ENCODE measurements around the gene CKS1B.

The CKS1B gene

DNA sequence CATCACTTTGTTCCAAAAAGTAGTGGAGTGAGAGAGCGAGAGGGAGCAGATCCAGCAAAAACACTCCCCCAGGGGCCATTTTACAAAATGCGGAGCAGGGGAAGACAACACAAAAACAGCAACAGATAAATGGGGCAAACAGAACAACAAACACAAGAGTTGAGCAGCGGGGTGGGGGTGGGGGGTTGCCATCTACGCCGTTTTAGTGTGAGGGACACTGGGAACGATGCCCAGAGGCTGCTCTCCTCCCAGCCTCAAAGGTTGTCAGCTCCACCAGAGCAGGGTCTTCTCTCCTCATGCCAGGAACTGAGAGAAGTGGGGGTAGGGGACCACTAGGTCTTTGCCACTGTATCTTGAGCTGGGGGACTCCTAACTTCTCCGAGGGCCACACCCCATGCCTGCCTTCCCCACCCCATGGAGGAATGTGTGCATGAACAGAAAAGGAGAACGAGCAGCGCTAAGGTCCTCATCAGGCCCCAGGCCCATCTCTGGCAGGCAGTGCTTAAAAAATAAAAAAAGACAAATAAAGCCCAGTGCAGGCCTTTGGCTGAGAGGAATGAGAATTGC, 17.3 kb upstream of the CKS1B start:
- 45 to 48% methylated on average over 9 of the region's 9 CpGs for WGBS, 2 experiments
- H3K27me3 ChIP-seq (ENCODE audit: control insufficient read depth, insufficient read depth, low read length, poor library complexity, severe bottlenecking): no peaks in the 10 kb centered on the region
- H3K27ac ChIP-seq (ENCODE audit: insufficient read depth, low read depth, low read length, poor library complexity, severe bottlenecking): peak overlapping the region; percentile 99
- peaks cover 54% of the 10 kb centered on the region for H3K4me1 ChIP-seq (ENCODE audit: control insufficient read depth, insufficient read depth, low read length)
- peak overlapping the region; percentile 2 for H3K4me3 ChIP-seq (ENCODE audit: insufficient read depth, low read depth, low read length)
- peaks cover 17% of the 10 kb centered on the region for H3K36me3 ChIP-seq (ENCODE audit: control insufficient read depth, insufficient read depth, low read length)
- H3K9me3 ChIP-seq (ENCODE audit: control insufficient read depth, low read length): no peaks in the 10 kb centered on the region

DNA sequence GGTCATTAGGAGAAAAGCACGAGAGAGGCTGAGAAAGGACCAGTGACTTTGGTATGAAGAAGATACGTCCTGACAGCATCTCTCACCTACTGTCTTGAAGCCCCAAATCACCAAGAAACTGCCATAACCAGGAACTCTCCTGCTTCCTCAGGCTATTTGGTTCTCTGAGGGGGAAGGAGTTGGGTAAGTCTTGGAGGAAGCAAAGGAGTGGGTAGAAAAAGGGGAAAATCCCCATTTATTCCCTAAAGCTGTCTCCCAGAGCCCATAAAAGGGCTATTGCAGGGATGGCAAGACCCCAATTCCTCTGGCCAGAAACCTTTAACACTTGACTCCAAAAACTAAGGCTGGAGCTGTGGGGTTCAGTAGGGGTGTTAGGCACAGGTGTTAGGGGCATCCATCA, 16.4 kb upstream of the CKS1B start:
- peaks cover 53% of the 10 kb centered on the region for H3K4me1 ChIP-seq (ENCODE audit: control insufficient read depth, insufficient read depth, low read length)
- 88 to 94% methylated on average over 2 of the region's 2 CpGs for WGBS, 2 experiments
- no peak overlapping the region for H3K4me3 ChIP-seq (ENCODE audit: insufficient read depth, low read depth, low read length)
- H3K36me3 ChIP-seq (ENCODE audit: control insufficient read depth, insufficient read depth, low read length): peaks cover 17% of the 10 kb centered on the region
- H3K27me3 ChIP-seq (ENCODE audit: control insufficient read depth, insufficient read depth, low read length, poor library complexity, severe bottlenecking): no peaks in the 10 kb centered on the region
- no peaks in the 10 kb centered on the region for H3K9me3 ChIP-seq (ENCODE audit: control insufficient read depth, low read length)
- no peak overlapping the region for H3K27ac ChIP-seq (ENCODE audit: insufficient read depth, low read depth, low read length, poor library complexity, severe bottlenecking)

DNA sequence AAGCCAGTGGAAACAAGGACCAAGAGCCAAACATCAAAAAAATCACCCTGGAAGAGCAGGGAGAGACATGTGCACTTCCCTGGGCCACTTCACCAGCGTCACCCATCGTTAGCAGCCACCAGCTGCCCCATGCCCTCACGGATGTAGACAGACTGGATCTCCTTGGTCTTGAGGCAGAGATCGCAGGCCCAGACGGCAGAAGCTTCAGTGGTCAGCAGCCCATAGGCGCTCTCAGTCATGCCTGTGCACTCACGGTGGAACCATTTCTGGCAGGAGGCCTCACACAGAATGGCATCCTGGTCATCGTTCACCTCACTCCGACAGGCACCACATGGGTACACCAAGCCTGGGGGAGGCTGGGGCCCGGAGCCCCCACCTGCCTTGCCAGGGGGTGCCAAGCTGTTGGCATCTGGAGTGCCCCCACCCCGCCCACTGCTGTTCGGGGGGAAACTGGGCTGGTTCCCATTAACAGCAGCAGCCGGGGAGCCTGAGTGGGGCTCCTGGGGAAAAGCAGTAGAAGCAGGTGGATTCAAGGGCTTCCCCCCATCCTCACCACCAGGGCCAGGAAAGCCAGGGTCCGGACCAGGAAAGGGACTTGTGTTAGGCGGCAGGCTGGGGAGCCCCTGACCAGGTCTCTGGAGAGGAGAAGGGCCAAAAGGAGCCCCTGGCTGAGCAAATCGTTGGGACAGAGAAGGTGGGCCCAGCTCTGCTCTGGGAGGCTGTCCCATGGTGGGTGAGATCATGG, 15.6 kb upstream of the CKS1B start:
- 95 to 97% methylated on average over 16 of the region's 16 CpGs for WGBS, 2 experiments
- peaks cover 46% of the 10 kb centered on the region for H3K4me1 ChIP-seq (ENCODE audit: control insufficient read depth, insufficient read depth, low read length)

DNA sequence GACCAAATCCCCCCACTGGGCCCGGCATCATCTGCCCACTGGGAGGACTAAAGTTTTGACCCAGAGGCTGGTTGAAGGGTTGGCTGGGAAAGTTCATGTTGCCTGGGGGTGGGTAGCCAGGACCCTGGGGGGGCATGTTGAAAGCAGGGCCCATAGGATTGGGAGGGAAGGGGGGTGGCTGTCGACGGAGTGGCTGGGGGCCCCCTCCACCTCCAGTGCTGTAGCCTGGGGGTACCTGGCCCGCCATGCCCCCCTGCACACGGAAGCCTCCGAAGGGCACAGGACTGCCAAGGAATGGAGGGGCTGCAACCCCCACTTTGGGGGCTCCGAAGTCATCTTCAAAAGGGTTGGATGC, 15.1 kb upstream of the CKS1B start:
- H3K4me1 ChIP-seq (ENCODE audit: control insufficient read depth, insufficient read depth, low read length): peaks cover 41% of the 10 kb centered on the region
- no peak overlapping the region for H3K27ac ChIP-seq (ENCODE audit: insufficient read depth, low read depth, low read length, poor library complexity, severe bottlenecking)
- H3K9me3 ChIP-seq (ENCODE audit: control insufficient read depth, low read length): no peaks in the 10 kb centered on the region
- no peak overlapping the region for H3K4me3 ChIP-seq (ENCODE audit: insufficient read depth, low read depth, low read length)
- H3K27me3 ChIP-seq (ENCODE audit: control insufficient read depth, insufficient read depth, low read length, poor library complexity, severe bottlenecking): no peaks in the 10 kb centered on the region
- H3K36me3 ChIP-seq (ENCODE audit: control insufficient read depth, insufficient read depth, low read length): peaks cover 21% of the 10 kb centered on the region
- WGBS, 2 experiments: 96 to 97% methylated on average over 7 of the region's 7 CpGs

More for the DNA sequence above, 15.6 kb upstream of the CKS1B start:
- Histone ChIP-seq H3K9me3 (ENCODE audit: control insufficient read depth, low read length) (no peaks in the 10 kb centered on the region), H3K36me3 (ENCODE audit: control insufficient read depth, insufficient read depth, low read length) (peaks cover 18% of the 10 kb centered on the region), H3K4me3 (ENCODE audit: insufficient read depth, low read depth, low read length) (no peak overlapping the region), H3K27ac (ENCODE audit: insufficient read depth, low read depth, low read length, poor library complexity, severe bottlenecking) (no peak overlapping the region), H3K27me3 (ENCODE audit: control insufficient read depth, insufficient read depth, low read length, poor library complexity, severe bottlenecking) (no peaks in the 10 kb centered on the region)

DNA sequence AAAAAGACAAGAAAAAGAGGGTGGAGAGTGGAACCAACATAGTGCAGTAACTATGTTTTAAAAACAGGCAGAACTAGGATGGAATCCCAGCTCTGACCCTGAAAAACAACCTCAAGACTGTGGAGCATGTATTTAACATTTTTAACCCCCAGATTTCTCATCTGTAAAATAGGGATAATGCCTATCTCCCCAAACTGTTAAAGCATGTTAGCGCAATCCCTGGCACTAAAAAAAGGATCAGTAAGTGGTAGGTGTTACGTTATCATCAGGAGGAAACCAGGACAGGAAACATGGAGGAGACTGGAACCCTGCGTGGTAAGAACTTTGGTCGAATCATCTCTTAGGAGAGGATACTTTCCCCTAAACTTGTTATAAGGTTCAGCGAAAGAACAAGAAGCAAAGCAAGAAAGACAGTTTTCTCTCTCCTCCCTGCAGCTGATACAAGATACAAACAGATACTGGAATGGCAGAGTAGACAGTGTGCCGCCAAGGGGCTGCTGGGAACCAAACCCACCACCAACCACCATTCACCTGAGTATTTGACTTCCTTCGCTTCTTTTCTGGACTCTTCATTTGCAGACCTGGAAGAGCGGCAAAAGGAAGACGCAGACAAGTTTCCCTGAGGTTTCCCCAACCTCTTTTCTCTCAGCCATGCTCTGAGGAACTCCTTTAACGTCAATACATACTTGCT, 13.9 kb upstream of the CKS1B start:
- Histone ChIP-seq H3K36me3 (ENCODE audit: control insufficient read depth, insufficient read depth, low read length) (peaks cover 21% of the 10 kb centered on the region), H3K4me1 (ENCODE audit: control insufficient read depth, insufficient read depth, low read length) (peaks cover 33% of the 10 kb centered on the region), H3K27me3 (ENCODE audit: control insufficient read depth, insufficient read depth, low read length, poor library complexity, severe bottlenecking) (no peaks in the 10 kb centered on the region), H3K4me3 (ENCODE audit: insufficient read depth, low read depth, low read length) (peak overlapping the region; percentile 86), H3K27ac (ENCODE audit: insufficient read depth, low read depth, low read length, poor library complexity, severe bottlenecking) (no peak overlapping the region), H3K9me3 (ENCODE audit: control insufficient read depth, low read length) (no peaks in the 10 kb centered on the region)
- WGBS, 2 experiments: 73 to 85% methylated on average over 9 to 10 of the region's 10 CpGs

DNA sequence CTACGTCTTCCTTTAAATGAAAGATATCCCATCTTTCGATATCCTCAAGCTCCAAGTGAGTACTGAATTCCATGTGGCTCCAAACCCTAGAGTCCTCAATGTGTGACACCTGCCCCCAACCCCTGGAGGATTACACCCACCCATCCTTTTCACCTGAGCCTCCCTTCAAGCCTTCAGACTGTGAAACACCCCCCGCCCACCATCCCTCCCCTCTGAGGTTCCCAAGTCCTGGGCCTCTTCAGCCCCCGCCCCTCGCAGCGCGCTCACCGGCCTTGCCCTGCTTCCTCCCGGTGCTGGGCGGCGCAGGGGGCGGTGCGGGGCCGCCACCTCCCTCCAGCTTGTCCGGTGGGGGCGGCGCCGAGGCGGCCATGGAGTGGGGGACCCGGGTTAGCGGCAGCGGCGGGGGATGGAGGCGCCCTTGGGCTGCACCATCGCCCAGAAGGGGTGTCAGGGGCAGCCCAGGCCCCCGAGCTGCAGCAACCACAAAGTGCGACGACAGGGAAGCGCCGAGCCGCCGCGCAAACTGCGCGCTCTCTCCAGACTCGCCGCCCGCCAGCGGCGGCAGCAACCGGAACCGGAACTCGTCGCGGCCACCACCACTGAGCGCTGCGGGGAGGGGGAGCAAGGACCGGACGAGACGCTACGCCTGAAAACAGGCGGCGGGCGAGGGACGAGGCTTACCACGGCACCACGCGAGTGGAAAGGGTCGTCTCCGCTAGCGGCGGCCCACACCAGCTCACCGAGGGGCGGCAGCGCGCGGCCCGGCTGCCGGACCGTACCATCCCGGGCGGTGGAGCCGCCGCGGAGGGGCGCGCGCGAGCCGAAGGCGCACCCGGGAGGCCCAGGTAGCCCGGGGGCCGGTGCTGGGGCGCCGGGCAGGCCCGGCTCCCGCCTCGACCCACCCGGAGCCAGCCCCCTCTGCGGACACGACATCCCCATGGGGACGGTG, 13.0 kb upstream of the CKS1B start, which contains the start of gene PYGO2:
TSS of gene PYGO2 (minus strand) at position 576 of the 949 bp plus-strand sequence. CDS start at position 370, 206 bp downstream.
- Histone ChIP-seq H3K4me3 (ENCODE audit: insufficient read depth, low read depth, low read length) (peak within 1 kb of the TSS; percentile 86), H3K27me3 (ENCODE audit: control insufficient read depth, insufficient read depth, low read length, poor library complexity, severe bottlenecking) (no peaks in the 10 kb centered on the region), H3K4me1 (ENCODE audit: control insufficient read depth, insufficient read depth, low read length) (peaks cover 32% of the 10 kb centered on the region), H3K36me3 (ENCODE audit: control insufficient read depth, insufficient read depth, low read length) (peaks cover 29% of the 10 kb centered on the region), H3K27ac (ENCODE audit: insufficient read depth, low read depth, low read length, poor library complexity, severe bottlenecking) (peak within 1 kb of the TSS; percentile 89), H3K9me3 (ENCODE audit: control insufficient read depth, low read length) (no peaks in the 10 kb centered on the region)
- WGBS, 2 experiments: 1% methylated on average over 93 of the region's 93 CpGs

DNA sequence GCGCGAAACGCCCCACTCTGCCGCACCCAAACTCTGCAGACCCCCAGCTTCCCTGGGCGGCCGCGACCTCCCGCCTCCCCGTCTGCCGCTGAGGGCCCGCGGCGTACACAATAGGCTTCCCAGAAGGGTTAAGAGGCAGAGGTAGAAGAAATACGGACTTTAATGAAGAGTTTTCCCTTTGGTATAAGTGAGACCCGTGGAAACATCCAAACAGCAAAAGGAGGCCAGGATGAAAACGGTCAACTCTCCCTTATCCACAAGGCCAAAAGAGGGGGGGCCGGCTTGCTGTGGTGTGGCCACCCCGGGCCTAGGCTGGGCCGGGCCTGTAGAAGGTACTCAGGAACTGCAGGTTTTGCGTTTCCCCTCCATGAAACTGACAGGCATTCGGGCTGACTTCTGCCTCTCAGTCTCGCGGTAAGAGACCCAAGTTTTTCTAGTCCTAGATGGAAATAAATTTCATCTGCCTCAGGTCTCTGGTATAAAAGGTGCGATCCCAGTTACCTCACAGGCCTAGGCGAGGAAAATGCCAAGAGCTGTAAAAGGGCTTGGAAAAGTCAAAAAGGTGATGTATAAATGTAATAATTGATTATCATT, 12.2 kb upstream of the CKS1B start:
- 14 to 15% methylated on average over 25 of the region's 25 CpGs for WGBS, 2 experiments
- Histone ChIP-seq H3K4me1 (ENCODE audit: control insufficient read depth, insufficient read depth, low read length) (peaks cover 24% of the 10 kb centered on the region), H3K27me3 (ENCODE audit: control insufficient read depth, insufficient read depth, low read length, poor library complexity, severe bottlenecking) (no peaks in the 10 kb centered on the region), H3K27ac (ENCODE audit: insufficient read depth, low read depth, low read length, poor library complexity, severe bottlenecking) (peak overlapping the region; percentile 89), H3K36me3 (ENCODE audit: control insufficient read depth, insufficient read depth, low read length) (peaks cover 35% of the 10 kb centered on the region), H3K9me3 (ENCODE audit: control insufficient read depth, low read length) (no peaks in the 10 kb centered on the region), H3K4me3 (ENCODE audit: insufficient read depth, low read depth, low read length) (peak overlapping the region; percentile 86)

DNA sequence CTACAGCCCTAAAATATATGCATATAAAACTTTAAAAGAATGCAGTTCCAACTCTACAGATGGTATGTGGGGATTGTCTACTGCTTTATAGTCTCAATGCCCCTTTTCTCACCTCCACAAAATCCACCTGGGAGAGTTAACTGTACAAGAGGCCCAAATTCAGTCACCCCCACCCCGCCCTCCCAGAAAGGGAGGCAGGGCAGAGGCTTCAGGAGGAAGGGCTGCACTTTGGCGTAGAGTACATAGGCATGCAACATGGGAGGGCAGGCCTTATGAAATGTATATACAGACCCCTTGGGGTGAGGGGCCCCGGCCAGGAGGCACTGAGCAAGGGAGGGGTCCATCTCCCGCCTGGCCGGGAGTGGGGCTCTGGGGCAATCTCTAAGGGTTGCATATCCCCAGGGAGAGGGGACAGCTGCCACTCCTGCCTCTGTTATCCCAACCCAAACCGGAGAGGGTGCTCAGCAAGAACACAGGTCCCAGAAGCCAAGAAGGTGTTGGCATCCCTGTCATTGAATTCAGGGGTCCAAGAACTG, 11.6 kb upstream of the CKS1B start:
- 82 to 83% methylated on average over 5 to 6 of the region's 6 CpGs for WGBS, 2 experiments

DNA sequence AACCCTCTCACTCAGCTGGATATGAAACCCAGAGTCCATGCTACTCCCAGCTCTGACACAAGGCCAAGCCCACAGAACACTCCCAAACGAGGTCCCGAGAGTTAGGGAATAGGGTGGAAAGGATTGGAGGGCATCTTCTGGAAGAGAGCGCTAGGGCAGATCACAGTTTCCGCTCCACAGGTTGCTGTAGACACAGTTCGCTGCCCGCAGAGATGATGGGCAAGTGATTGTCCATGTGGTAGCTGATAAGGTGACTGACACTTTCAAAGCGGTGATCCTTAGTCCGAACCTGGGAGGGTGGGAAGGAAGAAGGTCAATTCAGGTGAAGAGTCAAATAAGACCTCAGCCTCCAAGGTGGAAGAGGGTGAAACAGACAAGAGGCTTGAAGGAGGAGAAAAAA, 10.8 kb upstream of the CKS1B start:
- H3K36me3 ChIP-seq (ENCODE audit: control insufficient read depth, insufficient read depth, low read length): peaks cover 34% of the 10 kb centered on the region

More for the DNA sequence above, 11.6 kb upstream of the CKS1B start:
- no peak overlapping the region for H3K27ac ChIP-seq (ENCODE audit: insufficient read depth, low read depth, low read length, poor library complexity, severe bottlenecking)
- H3K4me1 ChIP-seq (ENCODE audit: control insufficient read depth, insufficient read depth, low read length): peaks cover 18% of the 10 kb centered on the region
- peak overlapping the region; percentile 13 for H3K4me3 ChIP-seq (ENCODE audit: insufficient read depth, low read depth, low read length)
- H3K36me3 ChIP-seq (ENCODE audit: control insufficient read depth, insufficient read depth, low read length): peaks cover 36% of the 10 kb centered on the region
- H3K9me3 ChIP-seq (ENCODE audit: control insufficient read depth, low read length): no peaks in the 10 kb centered on the region
- H3K27me3 ChIP-seq (ENCODE audit: control insufficient read depth, insufficient read depth, low read length, poor library complexity, severe bottlenecking): no peaks in the 10 kb centered on the region

More for the DNA sequence above, 10.8 kb upstream of the CKS1B start:
- H3K4me1 ChIP-seq (ENCODE audit: control insufficient read depth, insufficient read depth, low read length): peaks cover 15% of the 10 kb centered on the region
- 95 to 96% methylated on average over 8 of the region's 8 CpGs for WGBS, 2 experiments
- H3K27me3 ChIP-seq (ENCODE audit: control insufficient read depth, insufficient read depth, low read length, poor library complexity, severe bottlenecking): no peaks in the 10 kb centered on the region
- H3K27ac ChIP-seq (ENCODE audit: insufficient read depth, low read depth, low read length, poor library complexity, severe bottlenecking): no peak overlapping the region
- no peaks in the 10 kb centered on the region for H3K9me3 ChIP-seq (ENCODE audit: control insufficient read depth, low read length)
- no peak overlapping the region for H3K4me3 ChIP-seq (ENCODE audit: insufficient read depth, low read depth, low read length)
